Stimulated activated CD4-positive, alpha-beta T cell treated with anti-CD3 and anti-CD28 coated beads, Interleukin-1b, Interleukin-23, amount 100 ng/mL, for 1 hour (primary cell): ENCODE results near the gene DISC1.
"Not testable (repeated sequence)": the region's sequence is repeated elsewhere in the genome, so short reads cannot be mapped to it uniquely, and the experiment has no call there.

Source experiments
- DNase-seq, 2 donors: peaks; one replicate each; pipeline ENCODE4 v3.0.0-alpha.2; 2020; ENCODE audit warnings: low read depth in 2 of 2

Gene DISC1

DNA sequence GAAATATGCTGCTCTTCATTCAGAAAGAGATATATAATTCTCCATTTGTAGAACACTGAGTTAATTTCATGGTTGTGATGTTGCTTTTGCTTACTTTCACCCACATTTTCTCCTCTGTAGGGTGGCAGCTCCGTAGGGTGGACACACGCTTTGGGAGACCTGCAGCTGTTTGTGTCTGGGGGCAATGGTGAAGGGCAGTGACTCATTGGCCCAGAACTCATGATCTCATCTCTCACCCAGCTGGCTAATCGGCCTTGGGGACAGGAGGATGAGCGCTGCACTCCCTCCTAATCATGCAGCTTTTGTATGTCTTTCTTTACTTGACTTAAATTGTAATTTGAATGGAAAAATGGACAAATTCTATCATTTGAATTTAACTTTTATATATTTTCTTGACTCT is 9.6 kb downstream of the DISC1 start:
- no peak for DNase-seq

DNA sequence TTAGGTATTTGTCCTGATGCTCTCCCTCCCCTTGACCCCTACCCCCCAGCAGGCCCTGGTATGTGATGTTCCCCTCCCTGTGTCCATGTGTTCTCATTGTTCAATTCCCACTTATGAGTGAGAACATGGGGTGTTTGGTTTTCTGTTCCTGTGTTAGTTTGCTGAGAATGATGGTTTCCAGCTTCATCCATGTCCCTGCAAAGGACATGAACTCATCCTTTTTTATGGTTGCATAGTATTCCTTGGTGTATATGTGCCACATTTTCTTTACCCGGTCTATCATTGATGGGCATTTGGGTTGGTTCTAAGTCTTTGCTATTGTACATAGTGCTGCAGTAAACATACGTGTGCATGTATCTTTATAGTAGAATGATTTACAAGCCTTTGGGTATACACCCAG is 10.3 kb downstream of the DISC1 start:
- DNase-seq, result not testable (repeated sequence)

DNA sequence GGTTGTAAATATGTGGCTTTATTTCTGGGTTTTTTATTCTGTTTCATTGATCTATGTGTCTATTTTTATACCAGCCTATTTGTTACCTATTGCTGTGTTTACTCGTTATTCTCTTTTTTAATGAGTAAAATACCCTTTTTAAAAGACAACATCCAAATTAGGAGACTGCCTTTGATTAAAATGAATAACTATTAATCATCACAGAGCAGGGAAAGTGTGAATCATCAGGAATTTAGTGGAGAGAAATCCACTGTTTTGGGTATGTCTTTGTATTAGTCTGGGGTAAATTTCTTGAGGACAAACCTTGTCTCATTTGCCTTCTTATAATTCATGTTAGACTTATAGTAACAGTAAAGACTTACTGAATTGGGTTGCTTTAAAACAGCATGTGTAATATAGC is 12.1 kb downstream of the DISC1 start:
- no peak for DNase-seq

DNA sequence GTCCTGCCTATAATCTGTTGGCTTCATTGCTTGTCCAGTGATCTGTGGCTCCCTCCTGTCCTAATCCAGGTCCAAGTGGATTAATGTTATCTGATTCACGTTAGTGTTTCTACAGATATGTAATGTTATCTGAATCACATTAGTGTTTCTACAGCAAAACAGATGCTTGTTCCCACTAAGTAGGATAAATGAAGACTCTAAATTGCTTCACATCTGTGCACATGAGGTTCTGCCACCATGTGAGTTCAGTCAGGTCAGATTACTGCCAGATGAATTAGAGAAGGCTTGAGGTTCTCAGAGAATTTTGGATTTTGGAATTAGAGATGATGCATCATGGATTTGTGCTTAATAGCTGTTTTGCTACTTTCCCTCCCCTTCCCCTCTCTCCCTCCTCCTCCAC is 13.2 kb downstream of the DISC1 start:
- DNase-seq, result no peak

DNA sequence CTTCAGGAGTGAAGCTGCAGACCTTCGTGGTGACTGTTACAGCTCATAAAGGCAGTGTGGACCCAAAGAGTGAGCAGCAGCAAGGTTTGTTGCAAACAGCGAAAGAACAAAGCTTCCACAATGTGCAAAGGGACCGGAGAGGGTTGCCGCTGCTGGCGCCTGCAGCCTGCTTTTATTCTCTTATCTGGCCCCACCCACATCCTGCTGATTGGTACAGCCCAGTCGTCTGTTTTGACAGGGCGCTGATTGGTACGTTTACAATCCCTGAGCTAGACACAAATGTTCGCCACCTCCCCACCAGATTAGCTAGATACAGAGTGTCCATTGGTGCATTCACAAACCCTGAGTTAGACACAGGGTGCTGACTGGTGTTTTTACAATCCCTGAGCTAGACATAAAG is 14.9 kb downstream of the DISC1 start:
- DNase-seq, result not testable (repeated sequence)

DNA sequence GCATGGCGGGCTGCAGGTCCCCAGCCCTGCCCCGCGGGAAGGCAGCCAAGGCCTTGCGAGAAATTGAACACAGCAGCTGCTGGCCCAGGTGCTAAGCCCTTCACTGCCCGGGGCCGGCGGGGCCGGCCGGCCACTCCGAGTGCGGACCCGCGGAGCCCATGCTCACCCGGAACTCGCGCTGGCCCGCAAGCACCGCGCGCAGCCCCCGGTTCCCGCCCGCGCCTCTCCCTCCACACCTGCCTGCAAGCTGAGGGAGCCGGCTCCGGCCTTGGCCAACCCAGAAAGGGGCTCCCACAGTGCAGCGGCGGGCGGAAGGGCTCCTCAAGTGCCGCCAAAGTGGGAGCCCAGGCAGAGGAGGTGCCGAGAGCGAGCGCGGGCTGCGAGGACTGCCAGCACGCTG is 15.5 kb downstream of the DISC1 start:
- not testable (repeated sequence) for DNase-seq

DNA sequence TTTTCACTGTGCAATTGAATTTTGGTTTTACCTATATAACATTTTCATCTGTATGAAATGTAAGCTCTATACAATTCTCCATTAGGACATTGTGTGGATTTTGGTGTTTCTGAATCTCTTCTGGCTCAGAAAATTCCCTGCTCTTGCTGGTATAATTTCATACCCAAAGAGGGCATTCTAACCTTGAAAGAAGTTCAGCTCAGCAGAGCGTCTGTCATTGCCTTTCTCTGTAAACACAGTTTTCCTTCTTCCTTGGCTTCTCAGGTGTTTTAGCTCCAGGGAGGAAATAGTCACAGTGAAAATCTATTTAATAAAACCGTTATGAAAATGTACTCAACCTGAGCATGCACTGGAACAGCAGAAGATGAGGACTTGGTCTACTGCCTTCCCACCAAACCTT is 16.0 kb downstream of the DISC1 start:
- DNase-seq, result no peak

DNA sequence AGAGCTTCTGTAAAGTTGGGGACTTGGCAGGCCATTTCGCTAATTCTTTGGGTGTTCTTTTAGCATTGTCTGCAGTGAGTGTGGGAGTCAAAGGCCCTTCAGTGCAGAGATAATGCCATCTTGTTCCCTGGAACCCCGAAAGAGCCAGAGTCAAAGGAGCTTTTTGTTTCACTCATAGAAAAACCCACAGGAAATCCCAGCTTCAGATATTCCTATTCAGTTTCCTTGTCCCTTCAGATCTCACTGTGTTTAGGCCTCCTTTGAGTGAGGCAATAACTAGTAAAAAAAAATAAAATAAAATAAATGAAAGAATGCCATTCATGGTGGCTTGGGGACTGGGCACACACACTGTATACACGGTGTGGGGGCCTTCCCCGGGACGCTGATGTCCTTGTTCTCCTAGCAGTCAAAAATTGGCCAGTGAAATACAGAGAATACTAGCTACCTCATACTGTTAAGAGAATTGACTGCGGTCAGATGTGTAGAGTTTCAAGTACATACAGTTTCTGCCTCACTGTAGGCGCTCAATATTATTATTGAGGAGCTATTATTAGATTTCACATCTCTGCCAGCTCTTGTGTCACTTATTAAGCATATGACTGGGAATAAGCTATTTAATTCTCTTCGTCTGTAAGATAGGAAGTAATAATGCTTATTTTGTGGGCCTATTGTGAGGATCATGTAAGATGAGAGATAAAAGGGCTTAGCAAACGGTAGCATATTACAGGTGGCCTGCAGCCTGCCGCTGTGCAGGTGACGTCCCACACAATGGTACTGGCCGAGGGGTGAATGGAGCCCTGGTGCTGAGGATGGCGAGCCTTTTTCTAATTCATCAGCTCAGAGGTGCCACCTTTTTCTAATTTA is 16.7 kb downstream of the DISC1 start:
- DNase-seq, result no peak

DNA sequence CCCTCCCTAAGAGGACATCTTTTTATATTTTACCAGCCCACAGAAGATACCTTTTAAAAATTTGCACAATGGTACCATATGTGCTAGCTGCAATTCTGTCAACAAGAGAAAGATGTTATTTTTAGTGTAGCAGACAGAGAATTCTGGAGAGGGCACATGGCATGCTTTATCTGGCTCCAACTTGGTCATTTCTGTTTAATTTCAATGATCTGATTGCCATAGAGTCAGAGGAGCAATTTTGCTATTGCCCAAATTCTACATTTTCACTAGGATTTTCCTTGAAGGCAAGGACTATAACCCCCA is 17.3 kb downstream of the DISC1 start:
- DNase-seq, result no peak

DNA sequence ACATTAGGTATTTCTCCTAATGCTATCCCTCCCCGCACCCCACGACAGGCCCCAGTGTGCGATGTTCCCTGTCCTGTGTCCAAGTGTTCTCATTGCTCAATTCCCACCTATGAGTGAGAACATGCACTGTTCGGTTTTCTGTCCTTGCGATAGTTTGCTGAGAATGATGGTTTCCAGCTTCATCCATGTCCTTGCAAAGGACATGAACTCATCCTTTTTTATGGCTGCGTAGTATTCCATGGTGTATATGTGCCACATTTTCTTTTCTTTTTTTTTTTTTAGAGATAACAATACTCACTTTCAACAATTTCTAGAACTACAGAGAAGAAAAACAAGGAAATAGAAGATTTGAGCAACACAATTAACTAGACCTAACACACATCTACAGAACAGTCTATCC is 19.0 kb downstream of the DISC1 start:
- DNase-seq, result not testable (repeated sequence)

DNA sequence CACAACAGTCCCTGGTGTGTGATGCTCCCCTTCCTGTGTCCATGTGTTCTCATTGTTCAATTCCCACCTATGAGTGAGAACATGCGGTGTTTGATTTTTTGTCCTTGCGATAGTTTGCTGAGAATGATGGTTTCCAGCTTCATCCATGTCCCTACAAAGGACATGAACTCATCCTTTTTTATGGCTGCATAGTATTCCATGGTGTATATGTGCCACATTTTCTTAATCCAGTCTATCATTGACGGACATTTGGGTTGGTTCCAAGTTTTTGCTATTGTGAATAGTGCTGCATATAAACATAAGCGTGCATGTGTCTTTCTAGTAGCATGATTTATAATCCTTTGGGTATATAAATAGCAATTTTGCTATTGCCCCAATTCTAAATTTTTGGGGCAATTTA is 19.6 kb downstream of the DISC1 start:
- not testable (repeated sequence) for DNase-seq

DNA sequence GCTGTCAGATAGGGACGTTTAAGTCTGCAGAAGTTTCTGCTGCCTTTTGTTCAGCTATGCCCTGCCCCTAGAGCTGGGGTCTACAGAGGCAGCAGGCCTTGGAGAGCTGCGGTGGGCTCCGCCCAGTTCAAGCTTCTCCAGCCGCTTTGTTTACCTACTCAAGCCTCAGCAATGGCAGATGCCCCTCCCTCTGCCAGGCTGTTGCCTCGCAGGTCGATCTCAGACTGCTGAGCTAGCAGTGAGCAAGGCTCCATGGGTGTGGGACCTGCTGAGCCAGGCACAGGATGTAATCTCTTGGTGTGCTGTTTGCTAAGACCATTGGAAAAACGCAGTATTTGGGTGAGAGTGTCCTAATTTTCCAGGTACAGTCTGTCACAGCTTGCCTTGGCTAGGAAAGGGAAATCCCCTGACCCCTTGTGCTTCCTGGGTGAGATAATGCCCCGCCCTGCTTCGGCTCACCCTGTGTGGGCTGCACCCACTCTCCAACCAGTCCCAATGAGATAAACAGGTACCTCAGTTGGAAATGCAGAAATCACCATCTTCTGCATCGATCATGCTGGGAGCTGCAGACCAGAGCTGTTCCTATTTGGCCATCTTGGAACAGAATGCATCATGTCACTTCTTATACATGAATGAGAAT is 25.2 kb downstream of the DISC1 start:
- not testable (repeated sequence) for DNase-seq

DNA sequence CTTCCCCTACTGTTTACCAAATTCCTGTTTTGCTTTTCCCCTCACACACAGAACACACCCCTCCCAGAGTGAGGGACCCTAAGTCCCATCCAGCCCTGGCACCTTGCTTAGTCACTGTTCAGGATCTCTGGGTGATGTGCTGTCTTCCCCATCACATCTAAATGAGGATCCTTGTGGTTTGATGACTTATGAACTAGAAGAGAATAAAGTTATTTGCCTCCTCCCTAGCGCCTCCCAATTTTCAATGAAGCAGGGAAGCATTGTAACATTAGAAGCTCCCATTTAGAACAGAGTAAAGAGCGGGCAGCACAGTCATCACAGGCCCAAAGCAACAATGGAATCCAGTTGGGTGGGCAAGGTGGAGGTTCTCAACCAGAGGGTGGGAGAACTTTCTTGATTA is 27.0 kb downstream of the DISC1 start:
- no peak for DNase-seq

DNA sequence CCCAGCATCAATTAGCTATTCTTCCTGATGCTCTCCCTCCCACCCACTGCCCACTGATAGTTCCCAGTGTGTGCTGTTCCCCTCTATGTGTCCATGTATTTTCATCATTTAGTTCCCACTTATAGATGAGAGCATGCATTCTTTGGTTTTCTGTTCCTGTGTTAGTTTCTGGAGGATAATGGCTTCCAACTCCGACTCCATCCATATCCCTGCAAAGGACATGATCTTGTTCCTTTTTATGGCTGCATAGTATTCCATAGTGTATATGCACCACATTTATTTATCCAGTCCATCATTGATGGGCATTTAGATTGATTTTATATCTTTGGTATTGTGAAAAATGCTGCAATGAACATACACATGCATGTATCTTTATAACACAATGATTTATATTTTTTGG is 30.2 kb downstream of the DISC1 start:
- DNase-seq, result no peak

DNA sequence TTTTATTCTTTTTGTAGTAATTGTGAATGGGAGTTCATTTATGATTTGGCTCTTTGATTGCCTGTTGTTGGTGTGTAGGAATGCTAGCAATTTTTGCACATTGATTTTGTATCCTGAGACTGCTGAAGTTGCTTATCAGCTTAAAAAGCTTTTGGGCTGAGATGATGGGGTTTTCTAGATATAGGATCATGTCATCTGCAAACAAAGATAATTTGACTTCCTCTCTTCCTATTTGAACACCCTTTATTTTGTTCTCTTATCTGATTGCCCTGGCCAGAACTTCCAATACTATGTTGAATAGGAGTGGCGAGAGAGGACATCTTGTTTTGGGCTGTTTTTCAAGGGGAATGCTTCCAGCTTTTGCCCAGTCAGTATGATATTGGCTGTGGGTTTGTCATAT is 31.6 kb downstream of the DISC1 start:
- DNase-seq, result not testable (repeated sequence)

DNA sequence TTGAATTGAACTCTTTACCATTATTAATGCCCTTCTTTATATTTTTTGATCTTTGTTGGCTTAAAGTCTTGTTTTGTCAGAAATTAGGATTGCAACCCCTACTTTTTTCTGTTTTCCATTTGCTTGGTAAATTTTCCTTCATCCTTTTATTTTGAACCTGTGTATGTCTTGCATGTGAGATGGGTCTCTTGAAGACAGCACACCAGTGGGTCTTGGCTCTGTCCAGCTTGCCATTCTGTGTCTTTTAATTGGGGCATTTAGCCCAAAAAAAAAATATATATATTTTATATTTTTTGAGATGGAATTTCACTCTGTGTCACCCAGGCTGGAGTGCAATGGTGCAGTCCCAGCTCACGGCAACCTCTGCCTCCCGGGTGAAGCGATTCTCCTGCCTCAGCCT is 33.6 kb downstream of the DISC1 start:
- no peak for DNase-seq

DNA sequence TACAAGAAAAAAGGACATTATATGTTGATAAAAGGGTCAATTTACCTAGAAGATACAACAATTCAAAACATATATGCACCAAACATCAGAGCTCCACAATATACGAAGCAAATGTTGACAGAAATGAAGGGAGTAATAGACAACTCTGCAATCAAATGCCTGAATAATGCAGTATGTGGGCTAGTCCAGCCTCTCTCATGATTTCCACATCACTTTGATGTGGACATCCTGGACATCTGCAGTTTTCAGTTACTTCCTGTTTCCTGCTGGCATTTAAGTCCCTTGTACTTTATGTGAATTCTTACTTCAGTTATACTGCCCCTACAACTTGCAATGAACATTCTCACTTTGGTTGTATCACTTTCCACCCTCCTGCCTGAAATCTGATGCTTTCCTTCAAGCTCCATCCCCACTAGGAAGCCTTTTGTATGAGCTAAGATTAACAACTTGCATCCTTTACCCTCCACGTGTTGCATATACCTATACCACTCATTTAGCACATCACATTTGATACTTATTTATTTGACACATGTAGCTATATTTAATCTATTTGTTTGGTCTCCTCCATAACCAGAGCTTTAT is 36.7 kb downstream of the DISC1 start:
- DNase-seq, result no peak

DNA sequence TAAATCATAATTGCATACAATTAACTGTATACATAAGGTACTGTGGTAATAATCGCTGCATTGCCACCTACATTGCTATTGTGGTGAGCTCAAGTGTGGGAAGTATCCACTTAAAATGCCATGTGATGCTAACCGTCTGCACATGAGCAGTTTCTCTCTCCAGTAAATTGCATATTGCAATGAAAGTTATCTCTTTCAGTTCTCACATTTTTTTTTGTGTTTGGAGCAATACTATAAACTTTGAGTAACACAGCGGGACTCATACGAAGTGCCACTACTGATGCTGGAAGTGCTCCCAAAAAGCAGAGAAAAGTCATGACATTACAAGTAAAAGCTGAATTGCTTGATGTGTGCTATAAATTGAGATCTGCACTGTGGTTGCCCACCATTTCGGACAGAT is 38.5 kb downstream of the DISC1 start:
- no peak for DNase-seq

DNA sequence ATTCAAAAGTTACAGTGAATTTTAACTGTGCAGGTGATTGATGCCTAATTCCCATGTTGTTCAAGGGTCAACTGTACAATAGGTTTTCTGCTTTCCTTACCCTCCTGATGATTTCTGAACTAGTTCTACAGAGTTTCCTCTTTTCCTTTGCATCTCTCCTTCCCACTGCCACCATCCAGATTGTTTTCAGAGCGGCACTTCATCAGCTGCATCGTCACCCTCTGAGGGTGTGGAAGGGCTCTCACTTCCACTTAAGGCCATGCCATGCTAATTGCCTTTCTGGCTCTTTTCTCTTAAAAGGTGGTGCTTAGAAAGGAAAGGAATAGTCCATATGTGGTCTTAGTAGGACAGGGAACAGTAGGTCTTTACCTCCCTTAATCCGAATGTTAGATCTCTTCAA is 39.1 kb downstream of the DISC1 start:
- no peak for DNase-seq

DNA sequence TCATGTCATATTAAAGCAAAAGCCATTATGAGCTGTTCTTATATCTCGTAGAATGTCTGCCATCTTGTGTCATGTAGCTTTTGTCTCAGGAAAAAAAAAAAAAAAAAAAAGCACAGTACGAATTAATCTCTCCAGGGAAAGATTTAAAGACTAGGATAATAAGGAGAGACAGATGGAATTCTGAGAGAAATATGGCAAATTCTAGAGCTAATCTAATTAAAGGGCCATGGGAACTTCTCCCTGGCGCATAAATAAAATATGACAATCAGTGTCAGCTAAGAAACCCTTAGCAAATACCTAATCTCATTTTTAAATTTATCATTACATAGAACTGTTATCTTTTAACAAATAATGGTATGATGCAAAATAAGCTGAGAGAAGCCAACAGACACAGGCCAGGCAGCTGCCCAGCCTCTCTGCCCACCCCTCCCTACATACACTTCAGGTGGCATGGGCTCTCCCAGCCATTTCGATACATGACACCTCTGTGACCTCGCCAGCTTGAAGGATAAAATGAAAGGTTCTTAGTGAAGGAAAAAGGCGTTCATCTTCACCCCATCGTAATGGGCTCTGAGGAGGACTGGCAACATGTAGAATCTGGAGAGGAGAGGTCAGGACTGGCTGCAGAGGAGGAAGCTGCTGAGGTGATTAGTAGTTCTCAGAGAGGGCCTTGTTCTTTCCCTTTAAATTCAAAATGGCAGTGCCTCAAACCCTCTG is 39.8 kb downstream of the DISC1 start:
- DNase-seq, result no peak

DNA sequence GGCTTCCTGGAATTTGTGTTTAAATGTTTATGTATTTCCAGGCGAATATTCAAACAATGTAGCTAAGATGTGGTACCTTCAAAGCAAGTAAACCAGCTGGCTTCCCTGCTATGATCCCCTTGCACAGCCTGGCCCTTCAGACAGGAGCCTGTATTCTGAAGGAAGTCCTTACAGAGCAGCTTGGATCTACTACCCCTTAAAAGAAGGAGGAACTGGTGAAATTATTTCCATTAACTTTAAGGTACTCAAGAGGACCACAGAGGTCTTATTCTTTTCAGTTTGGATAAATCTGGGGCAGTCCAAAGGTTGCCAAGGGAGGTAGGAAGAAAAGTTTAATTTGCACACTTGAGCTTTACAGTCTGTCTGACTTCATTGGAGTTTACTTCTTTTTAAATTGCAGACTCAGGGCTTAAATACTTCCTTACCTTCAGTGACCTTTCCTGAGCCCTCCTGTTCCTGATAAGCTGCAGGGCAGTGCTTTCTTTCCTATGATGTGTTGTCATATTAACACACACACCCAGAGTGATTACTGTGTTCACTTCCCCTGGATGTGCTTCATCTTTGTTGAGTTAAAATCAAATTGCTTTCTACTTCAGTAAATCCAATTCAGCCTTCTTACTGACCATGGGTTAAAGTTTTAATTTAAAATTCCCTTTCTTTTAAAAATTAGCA is 40.5 kb downstream of the DISC1 start:
- no peak for DNase-seq

DNA sequence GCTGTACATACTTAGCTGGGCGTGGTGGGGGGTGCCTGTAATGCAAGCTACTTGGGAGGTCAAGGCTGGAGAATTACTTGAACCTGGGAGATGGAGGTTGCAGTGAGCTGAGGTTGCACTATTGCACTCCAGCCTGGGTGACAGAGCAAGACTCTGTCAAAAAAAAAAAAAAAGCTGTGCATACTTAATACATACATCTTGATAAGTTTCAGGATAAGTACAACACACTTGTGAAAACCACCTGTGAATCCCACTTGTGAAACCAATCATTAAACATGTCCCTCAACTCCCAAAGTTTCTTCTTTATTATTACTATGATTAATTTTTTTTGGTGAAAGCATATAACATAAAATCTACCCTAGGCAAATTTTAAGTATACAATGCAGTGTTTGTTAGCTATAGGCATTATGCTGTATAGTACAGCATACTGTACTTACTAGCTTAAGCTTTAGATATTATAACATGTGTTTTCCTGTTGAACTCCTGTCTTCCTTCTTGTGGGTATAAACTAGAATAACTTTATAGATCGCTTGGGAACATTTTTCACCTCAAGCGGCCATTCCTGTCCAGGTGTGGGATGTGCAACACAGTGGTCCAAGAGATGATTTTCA is 41.4 kb downstream of the DISC1 start:
- DNase-seq, result no peak
